HepG2 (cell line): ENCODE measurements around the gene LITAFD.

ENCODE experiments used
- GABPA ChIP-seq, 2 experiments: IDR thresholded peaks; 2 replicates each; pipeline ENCODE4 v1.6.1; 2011 to 2016; ENCODE audit warnings: low read depth in 2 of 2, low read length in 1 of 2, missing biosample characterization in 1 of 2, missing genetic modification characterization in 1 of 2
- JUNB ChIP-seq: sonication (generic); formaldehyde crosslinking; IDR thresholded peaks from 2 replicates; pipeline ENCODE4 v1.8.0; 2022; ENCODE audit warnings: missing genetic modification reagents, mild to moderate bottlenecking, borderline replicate concordance
- MYPOP ChIP-seq: sonication (generic); formaldehyde crosslinking; IDR thresholded peaks from 2 replicates; pipeline ENCODE4 v1.8.1; 2023; ENCODE audit warnings: mild to moderate bottlenecking, moderate library complexity, missing genetic modification reagents
- NR3C1 ChIP-seq: sonication (generic); formaldehyde crosslinking; IDR thresholded peaks from 2 replicates; pipeline ENCODE4 v1.4.0; 2020; ENCODE audit warnings: missing genetic modification reagents
- POLR2AphosphoS5 ChIP-seq: IDR thresholded peaks from 2 replicates; pipeline ENCODE4 v1.6.1; 2012; ENCODE audit warnings: low read depth, low read length
- U2AF1 ChIP-seq: fragments of 200-400 bp; formaldehyde crosslinking; optimal IDR thresholded peaks from 2 replicates; pipeline ENCODE3; 2017; ENCODE audit warnings: mild to moderate bottlenecking, low read depth, low read length
- ZNF780A ChIP-seq: sonication (generic); formaldehyde crosslinking; IDR thresholded peaks from 2 replicates; pipeline ENCODE4 v1.8.0; 2022; ENCODE audit warnings: mild to moderate bottlenecking, missing genetic modification reagents, moderate library complexity

GRCh38 chr16:8868416-8869211 is 13.5 kb upstream of the LITAFD start, which contains the start of gene CARHSP1:
- TF ChIP-seq GABPA (IDR thresholded peaks at IDR 0.05; ENCODE audit: low read depth, low read length): no peak
- no peak for TF ChIP-seq GABPA (CRISPR knock-in tag; IDR thresholded peaks at IDR 0.05; ENCODE audit: low read depth)
- TF ChIP-seq U2AF1: peak; percentile 49
- no peak for TF ChIP-seq MYPOP
- peak; percentile 92 for TF ChIP-seq POLR2AphosphoS5
- no peak for TF ChIP-seq ZNF780A (CRISPR knock-in tag)
- no peak for TF ChIP-seq NR3C1 (CRISPR knock-in tag)
- TF ChIP-seq JUNB: 0 out of 2 replicates have a peak, but pooled peaks have one; percentile 22
